D721Med (cell line): ENCODE data around the gene PLPPR2.
"Not testable (repeated sequence)": the region's sequence is repeated elsewhere in the genome, so short reads cannot be mapped to it uniquely, and the experiment has no call there.

Experiments used
- DNase-seq: peaks from one replicate; pipeline ENCODE4 v3.0.0; 2011; ENCODE audit warnings: low spot score; ENCODE audit not compliant: insufficient read length
- FAIRE-seq: peaks from 2 replicates; lab custom pipeline; 2011; peaks lifted over from hg19 to GRCh38; lab: Jason Lieb, UNC
- CTCF ChIP-seq: IDR thresholded peaks from 2 replicates; pipeline ENCODE4 v1.5.1; 2012; ENCODE audit warnings: mild to moderate bottlenecking, control low read depth; ENCODE audit not compliant: insufficient read depth; ENCODE audit errors: missing control alignments

Gene PLPPR2

GRCh38 chr19:11324079-11324661 lies 31.1 kb upstream of the PLPPR2 start:
- DNase-seq (no peak), FAIRE-seq (no peak)
- no peak for TF ChIP-seq CTCF

- DNase-seq, result no peak
- FAIRE-seq, result no peak
- no peak for TF ChIP-seq CTCF
These were observed 30.4 kb upstream of the PLPPR2 start for GRCh38 chr19:11324748-11325389.

- DNase-seq, result no peak
- no peak for FAIRE-seq
- TF ChIP-seq CTCF, result no peak
These were observed 29.7 kb upstream of the PLPPR2 start for GRCh38 chr19:11325544-11325943.

DNA sequence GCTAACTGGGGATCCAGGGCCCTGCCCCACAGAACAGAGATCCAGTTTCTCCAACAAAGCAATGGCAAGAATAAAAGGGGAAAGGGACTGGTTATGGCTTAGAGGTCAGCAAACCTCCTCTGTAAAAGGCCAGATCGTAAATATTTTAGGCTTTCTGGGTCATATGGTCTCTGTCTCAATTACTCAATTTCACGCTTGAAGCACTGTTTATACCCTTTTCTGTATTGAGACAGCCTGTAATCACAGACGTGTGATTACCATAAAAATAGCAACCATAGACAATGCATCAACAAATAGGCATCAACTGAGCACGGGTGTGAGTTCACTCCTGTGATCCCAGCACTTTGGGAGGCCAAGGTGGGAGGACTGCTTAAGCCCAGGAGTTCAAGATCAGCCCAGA lies 25.1 kb upstream of the PLPPR2 start:
- no peak for FAIRE-seq
- TF ChIP-seq CTCF, result no peak
- no peak for DNase-seq

- FAIRE-seq (no peak), DNase-seq (no peak)
These were observed 23.7 kb upstream of the PLPPR2 start for GRCh38 chr19:11331502-11331901.

GRCh38 chr19:11332822-11333221 lies 22.4 kb upstream of the PLPPR2 start:
- no peak for DNase-seq
- FAIRE-seq, result no peak
- TF ChIP-seq CTCF, result no peak

More at GRCh38 chr19:11331502-11331901, 23.7 kb upstream of the PLPPR2 start:
- no peak for TF ChIP-seq CTCF

DNA sequence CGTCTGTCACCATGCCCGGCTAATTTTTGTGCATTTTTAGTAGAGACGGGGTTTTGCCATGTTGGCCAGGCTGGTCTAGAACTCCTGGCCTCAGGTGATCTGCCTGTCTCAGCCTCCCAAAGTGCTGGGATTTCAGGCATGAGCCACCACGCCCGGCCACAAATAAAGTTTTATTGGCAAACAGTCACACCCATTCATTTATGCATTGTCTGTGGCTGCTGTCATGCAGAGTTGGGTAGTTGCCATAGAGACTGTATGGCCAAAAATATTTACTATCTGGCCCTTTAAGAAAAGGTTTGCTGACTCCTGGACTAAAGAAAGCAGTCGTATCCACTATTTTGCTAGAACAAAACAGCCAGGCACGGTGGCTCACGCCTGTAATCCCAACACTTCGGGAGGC lies 21.4 kb upstream of the PLPPR2 start:
- DNase-seq, FAIRE-seq: not testable (repeated sequence)
